Ovary (tissue), 3 donors: Measurements from ENCODE around the gene ENGASE.

Experiments used
- EP300 ChIP-seq: sonication (generic); formaldehyde crosslinking; IDR thresholded peaks from one replicate; pipeline ENCODE4 v1.6.1; 2017; ENCODE audit warnings: antibody characterized with exemption
- POLR2A ChIP-seq: fragments of 450-650 bp; IDR thresholded peaks from one replicate; pipeline ENCODE4 v1.6.1; 2017; ENCODE audit warnings: antibody characterized with exemption, mild to moderate bottlenecking, moderate library complexity
- TF ChIP-seq, protein P1 (sequence below), 3 donors: fragments of 450-650 bp in 2 of 3; fragments of 200-600 bp in 1 of 3; IDR thresholded peaks; one replicate each; pipeline versions ENCODE4 v1.5.1 to v1.8.0; 2016 to 2022; ENCODE audit warnings: antibody characterized with exemption in 3 of 3, mild to moderate bottlenecking in 1 of 3
- donor health status: DM: no; HTN: no; CAD: no.

DNA sequence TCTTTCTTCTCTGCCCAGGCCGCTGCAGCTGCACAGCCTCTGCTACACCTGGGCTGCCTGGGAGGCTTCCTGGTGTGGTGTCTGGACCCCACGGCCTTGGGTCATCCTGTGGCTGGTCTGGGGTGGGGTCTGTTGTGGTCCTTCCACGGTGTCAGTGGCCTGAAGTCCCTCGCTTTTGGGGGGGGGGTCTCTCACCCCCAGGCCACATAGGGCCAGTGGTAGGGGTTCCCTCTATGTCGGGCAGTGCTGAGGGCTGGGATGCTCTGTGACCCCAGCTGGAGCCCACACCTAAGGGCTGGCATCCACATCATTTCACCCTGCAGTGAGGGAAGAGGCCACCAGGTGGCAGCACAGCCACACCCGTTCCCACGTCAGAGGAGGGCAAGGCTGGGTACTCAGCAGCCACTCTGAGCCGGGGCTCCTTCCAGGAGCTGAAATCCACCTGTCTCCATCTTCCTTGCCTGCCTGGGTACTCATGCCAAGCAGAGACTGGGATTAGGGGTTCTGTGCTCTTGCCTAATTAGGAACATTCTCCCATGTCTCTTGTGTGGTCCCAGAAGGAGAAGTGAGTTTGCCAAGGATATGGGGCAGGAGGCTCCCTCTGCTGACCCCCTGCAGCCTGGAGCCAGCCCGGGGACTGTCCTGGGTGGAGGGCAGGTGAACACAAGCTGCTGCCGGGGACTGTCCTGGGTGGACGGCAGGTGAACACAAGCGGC is 13.0 kb downstream of the ENGASE start:
- TF ChIP-seq, protein P1, sequence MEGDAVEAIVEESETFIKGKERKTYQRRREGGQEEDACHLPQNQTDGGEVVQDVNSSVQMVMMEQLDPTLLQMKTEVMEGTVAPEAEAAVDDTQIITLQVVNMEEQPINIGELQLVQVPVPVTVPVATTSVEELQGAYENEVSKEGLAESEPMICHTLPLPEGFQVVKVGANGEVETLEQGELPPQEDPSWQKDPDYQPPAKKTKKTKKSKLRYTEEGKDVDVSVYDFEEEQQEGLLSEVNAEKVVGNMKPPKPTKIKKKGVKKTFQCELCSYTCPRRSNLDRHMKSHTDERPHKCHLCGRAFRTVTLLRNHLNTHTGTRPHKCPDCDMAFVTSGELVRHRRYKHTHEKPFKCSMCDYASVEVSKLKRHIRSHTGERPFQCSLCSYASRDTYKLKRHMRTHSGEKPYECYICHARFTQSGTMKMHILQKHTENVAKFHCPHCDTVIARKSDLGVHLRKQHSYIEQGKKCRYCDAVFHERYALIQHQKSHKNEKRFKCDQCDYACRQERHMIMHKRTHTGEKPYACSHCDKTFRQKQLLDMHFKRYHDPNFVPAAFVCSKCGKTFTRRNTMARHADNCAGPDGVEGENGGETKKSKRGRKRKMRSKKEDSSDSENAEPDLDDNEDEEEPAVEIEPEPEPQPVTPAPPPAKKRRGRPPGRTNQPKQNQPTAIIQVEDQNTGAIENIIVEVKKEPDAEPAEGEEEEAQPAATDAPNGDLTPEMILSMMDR (IDR thresholded peaks at IDR 0.05), result peak; percentile 72 to 80 (median 77)
- TF ChIP-seq POLR2A (no peak), EP300 (no peak)
